Small intestine (tissue), 7 donors: ENCODE data around the gene DCUN1D3. TPM values are rescaled to one million over a fixed set of nuclear protein-coding genes. Genes with fewer than 3 reads are reported as not detected.

Experiments
- DNase-seq, 2 donors: peaks; one replicate each; pipeline versions ENCODE4 v3.0.0 to v3.0.0-alpha.2; 2013
- FAIRE-seq: peaks from 2 replicates; lab custom pipeline; 2012; peaks lifted over from hg19 to GRCh38; lab: Jason Lieb, UNC
- H3K27ac ChIP-seq, 3 donors: one replicate each; pipeline ENCODE4 v1.5.1; 2013; ENCODE audit warnings: low read length in 2 of 3, mild to moderate bottlenecking in 2 of 3, control low read depth in 1 of 3, inconsistent platforms in 1 of 3, low read depth in 1 of 3, moderate library complexity in 1 of 3
- H3K27me3 ChIP-seq, 3 donors: one replicate each; pipeline ENCODE4 v1.6.1; 2013; ENCODE audit warnings: low read length in 3 of 3, inconsistent platforms in 1 of 3; ENCODE audit not compliant: control insufficient read depth in 3 of 3, insufficient read depth in 3 of 3
- H3K36me3 ChIP-seq, 3 donors: one replicate each; pipeline ENCODE4 v1.6.1; 2013; ENCODE audit warnings: low read length in 3 of 3, inconsistent platforms in 1 of 3, low read depth in 1 of 3, mild to moderate bottlenecking in 1 of 3, moderate library complexity in 1 of 3; ENCODE audit not compliant: control insufficient read depth in 3 of 3, insufficient read depth in 2 of 3
- H3K4me1 ChIP-seq, 3 donors: one replicate each; pipeline ENCODE4 v1.6.1; 2013; ENCODE audit warnings: low read length in 2 of 3, inconsistent platforms in 1 of 3, low read depth in 1 of 3, mild to moderate bottlenecking in 1 of 3, moderate library complexity in 1 of 3; ENCODE audit not compliant: control insufficient read depth in 3 of 3, insufficient read depth in 2 of 3
- H3K4me3 ChIP-seq, 3 donors: one replicate each; pipeline ENCODE4 v1.5.1; 2013; ENCODE audit warnings: low read length in 3 of 3, control low read depth in 1 of 3, inconsistent platforms in 1 of 3, low read depth in 1 of 3, mild to moderate bottlenecking in 1 of 3, moderate library complexity in 1 of 3
- H3K9me3 ChIP-seq, 2 donors: one replicate each; pipeline ENCODE4 v1.6.1; 2013; ENCODE audit warnings: low read depth in 1 of 2, low read length in 1 of 2; ENCODE audit not compliant: control insufficient read depth in 2 of 2, insufficient read depth in 1 of 2
- WGBS, 3 donors: extraction: QIAGEN DNeasy Blood & Tissue Kit; methylation state at CpG; one replicate each; pipeline ENCODE4 v1.1.7; 2013; 5-methylcytosine and 5-hydroxymethylcytosine counted together
- polyA plus RNA-seq, 4 donors: library from polyadenylated mRNA; stranded (reverse) in 3 of 4; unstranded in 1 of 4; fragments of 200-250 nt in 3 of 4; fragments of 120-200 nt in 1 of 4; gene quantifications; one replicate each; pipeline versions ENCODE4 v1.2.1 to v1.2.3, GENCODE V29; 2013
- donor health status: healthy with polysubstance abuse.
- donor health status: control.
- donor health status: control.
- donor health status: Bipolar disorder and iron deficiency.
- donor health status: healthy.

DCUN1D3 gene
- polyA plus RNA-seq, 4 donors: 1.6 to 18.0 (median 3.8) TPM

DNA sequence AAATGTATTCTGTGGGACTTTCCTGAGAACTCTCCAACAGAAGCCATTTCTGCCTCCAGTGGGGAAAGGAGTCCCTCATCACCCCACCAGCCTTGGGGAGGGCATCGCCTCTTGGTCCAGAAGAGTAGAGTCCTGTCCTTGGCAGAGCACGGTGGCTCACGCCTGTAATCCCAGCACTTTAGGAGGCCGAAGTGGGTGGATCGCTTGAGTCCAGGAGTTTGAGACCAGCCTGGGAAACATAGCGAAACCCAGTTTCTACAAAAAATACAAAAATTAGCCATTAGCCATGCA lies 41.4 kb upstream of the DCUN1D3 start:
- FAIRE-seq: no peak
- Histone ChIP-seq H3K4me3 (no peak overlapping the region), H3K36me3 (no peaks in the 10 kb centered on the region), H3K4me1 (no peaks in the 10 kb centered on the region), H3K27ac (no peak overlapping the region), H3K9me3 (no peaks in the 10 kb centered on the region), H3K27me3 (no peaks in the 10 kb centered on the region)
- DNase-seq: no peak
- WGBS, 3 donors: 96 to 97% (median 96%) methylated on average over 6 of the region's 6 CpGs

DNA sequence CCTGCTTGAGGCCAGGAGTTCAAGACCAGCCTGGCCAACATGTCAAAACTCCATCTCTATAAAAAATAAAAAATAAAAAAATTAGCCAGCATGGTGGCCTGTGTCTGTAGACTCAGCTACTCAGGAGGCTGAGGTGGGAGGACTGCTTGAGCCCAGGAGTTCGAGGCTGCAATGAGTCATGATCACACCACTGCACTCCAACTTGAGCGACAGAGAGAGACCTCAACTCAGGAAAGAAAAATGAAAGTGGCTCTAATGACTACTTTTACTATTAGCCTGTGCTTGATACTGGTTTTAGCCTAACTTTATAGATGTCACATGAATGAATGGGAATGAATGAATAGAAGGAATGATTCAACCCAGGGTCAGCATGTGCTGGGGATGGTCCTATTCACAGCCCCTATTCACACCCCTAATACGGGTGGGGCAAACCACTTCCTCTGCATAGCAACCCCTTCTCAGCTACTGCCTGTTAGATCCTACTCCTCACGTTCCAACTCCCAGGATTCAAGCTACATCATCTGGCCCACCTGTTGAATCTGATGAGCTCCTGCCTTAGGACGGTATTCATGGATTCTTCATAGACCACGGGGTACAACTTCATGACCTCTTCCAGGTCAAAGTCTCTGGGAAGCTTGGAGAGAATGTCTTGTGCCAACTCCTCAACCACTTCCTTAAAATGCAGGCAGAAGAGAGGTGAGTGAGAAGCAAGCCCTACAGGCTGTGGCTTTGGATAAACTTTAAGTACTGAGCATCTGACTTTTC lies 40.9 kb upstream of the DCUN1D3 start:
- no peak for FAIRE-seq
- Histone ChIP-seq H3K27ac (no peak overlapping the region), H3K27me3 (no peaks in the 10 kb centered on the region), H3K4me3 (no peak overlapping the region), H3K9me3 (no peaks in the 10 kb centered on the region), H3K36me3 (no peaks in the 10 kb centered on the region), H3K4me1 (no peaks in the 10 kb centered on the region)
- peak in 1 of 2 donors; percentile 20 for DNase-seq
- 50 to 56% (median 55%) methylated on average over 6 of the region's 6 CpGs for WGBS, 3 donors

DNA sequence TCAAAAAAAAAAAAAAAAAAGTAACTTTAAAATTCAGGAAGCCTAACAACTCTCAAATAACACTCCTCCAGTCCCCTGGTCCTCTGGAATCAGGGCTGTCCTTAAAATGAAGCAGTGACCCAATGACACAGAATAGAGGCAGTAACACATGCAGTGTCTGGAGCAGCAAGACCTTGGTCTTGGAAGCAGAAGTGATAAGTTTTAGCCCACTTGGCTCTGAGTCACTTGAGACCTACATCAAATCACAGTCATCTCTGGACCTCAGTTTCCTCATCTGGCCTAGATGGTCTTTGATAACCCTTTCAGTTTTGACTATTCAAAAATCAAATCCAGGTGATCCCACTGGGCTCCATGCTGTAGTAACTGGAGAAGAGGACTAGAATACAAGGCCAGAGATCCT lies 39.5 kb upstream of the DCUN1D3 start:
- Histone ChIP-seq H3K4me3 (no peak overlapping the region), H3K9me3 (no peaks in the 10 kb centered on the region), H3K27ac (no peak overlapping the region), H3K36me3 (no peaks in the 10 kb centered on the region), H3K4me1 (no peaks in the 10 kb centered on the region), H3K27me3 (no peaks in the 10 kb centered on the region)
- FAIRE-seq: no peak
- DNase-seq: no peak

DNA sequence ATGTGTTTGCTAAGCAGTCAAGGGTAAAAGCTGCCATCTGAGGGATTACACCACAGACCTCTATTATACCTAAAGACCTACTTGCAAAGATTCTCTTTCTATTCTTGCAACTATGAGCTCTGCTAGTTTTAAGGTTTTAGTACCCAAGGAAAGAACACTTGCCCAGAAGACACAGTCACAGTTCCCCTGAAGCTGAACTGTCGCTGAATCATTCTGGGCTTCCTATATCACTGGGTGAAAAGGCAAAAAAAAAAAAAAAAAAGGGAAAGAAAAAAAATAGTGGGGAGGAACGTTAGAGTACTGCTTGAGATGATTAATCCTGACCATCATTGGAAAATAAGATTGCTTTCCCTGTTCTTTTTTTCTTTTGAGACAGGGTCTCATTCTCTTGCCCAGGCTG lies 38.3 kb upstream of the DCUN1D3 start:
- Histone ChIP-seq H3K27ac (no peak overlapping the region), H3K4me1 (no peaks in the 10 kb centered on the region), H3K9me3 (no peaks in the 10 kb centered on the region), H3K36me3 (no peaks in the 10 kb centered on the region), H3K27me3 (no peaks in the 10 kb centered on the region), H3K4me3 (no peak overlapping the region)
- no peak for DNase-seq
- FAIRE-seq: no peak
- WGBS, 3 donors: 34 to 52% (median 51%) methylated on average over 2 of the region's 2 CpGs

DNA sequence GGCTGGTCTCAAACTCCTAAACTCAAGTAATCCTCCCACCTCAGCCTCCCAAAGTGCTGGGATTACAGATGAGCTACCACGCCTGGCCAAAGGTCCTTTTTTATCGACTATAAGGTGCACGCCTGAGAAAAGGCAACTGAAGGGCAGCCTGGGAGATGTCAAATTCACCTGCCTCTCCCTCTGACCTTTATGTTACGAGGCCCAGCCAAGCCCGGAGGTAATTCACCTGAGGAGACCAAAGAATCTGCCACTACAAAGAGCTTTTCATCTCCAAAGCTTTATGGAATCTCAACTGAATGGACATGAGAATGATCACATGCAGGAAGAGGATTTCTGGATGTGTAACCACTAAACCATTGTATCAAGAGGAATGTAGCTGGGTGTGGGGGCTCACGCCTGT lies 37.6 kb upstream of the DCUN1D3 start:
- no peak for FAIRE-seq
- Histone ChIP-seq H3K4me3 (no peak overlapping the region), H3K36me3 (no peaks in the 10 kb centered on the region), H3K27me3 (no peaks in the 10 kb centered on the region), H3K4me1 (no peaks in the 10 kb centered on the region), H3K27ac (no peak overlapping the region), H3K9me3 (no peaks in the 10 kb centered on the region)
- WGBS, 3 donors: 14 to 70% (median 30%) methylated on average over 6 of the region's 6 CpGs
- peak; percentile 62 to 77 for DNase-seq

DNA sequence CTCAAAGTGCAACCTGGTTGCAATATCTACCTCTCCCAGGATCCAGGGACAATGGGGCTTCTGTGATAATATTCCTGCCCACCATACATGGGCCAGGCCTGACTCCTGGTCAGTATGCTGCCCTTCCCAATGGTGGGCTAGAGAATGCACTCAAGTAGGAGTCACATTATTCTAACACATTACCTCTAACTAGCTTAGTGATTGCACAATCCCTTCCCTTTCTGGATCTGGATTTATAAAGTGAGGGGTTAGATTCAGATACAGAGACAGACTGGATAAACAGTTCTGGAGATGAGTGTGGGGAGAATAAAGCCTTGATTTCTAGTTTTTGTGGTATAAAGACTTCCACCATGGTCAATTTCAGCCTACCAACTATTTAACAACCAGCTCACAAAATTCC lies 33.4 kb upstream of the DCUN1D3 start:
- Histone ChIP-seq H3K9me3 (no peaks in the 10 kb centered on the region), H3K36me3 (no peaks in the 10 kb centered on the region), H3K4me3 (no peak overlapping the region), H3K27me3 (no peaks in the 10 kb centered on the region), H3K4me1 (no peaks in the 10 kb centered on the region), H3K27ac (no peak overlapping the region)
- FAIRE-seq: no peak
- no peak for DNase-seq

DNA sequence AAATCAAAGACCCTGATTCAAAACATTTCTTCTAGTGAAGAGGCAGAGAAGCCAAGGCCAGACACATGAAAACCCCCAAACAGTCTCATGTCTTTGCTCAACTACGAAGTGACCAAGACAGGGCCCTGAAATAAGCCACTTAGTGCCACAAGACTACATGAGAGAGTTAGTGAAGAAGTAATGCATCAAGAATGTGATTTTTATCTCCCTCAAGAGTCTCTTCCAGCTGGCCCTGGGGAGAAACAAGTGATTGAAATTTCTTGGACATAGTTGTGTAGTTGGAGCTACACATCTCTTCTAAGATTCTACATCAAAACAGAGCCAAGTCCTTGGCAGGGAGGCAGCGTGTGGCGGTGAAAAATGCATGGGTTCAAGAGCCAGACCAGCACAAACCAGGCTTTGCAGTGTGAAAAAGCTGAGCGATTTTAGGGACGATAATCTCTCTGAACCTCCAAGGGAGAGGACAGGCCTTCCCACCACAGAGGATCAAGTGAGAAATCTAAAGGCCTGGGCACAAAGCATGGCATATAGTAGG lies 31.0 kb upstream of the DCUN1D3 start:
- Histone ChIP-seq H3K27me3 (no peaks in the 10 kb centered on the region), H3K4me3 (no peak overlapping the region), H3K27ac (no peak overlapping the region), H3K9me3 (no peaks in the 10 kb centered on the region), H3K36me3 (peaks cover 0 to 2% (median 0%) of the 10 kb centered on the region in 3 donors), H3K4me1 (no peaks in the 10 kb centered on the region)
- DNase-seq (no peak), FAIRE-seq (no peak)
- WGBS, 3 donors: 80 to 96% (median 94%) methylated on average over 5 of the region's 5 CpGs

DNA sequence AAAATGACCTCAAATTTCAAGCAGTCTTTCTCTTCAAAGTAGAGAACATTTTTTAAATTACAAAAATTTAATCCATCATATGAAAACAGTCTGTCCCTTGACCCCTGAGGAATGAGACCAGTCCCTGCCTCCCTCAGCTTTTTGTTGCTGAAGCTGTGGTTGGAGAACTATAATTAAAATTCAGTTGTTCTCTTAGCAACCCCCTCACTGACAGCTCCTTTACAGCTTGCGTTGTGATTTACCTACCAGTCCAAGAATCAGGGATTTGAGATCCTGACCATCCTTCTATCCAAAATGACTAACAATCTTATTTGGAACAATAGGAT lies 30.2 kb upstream of the DCUN1D3 start:
- Histone ChIP-seq H3K36me3 (peaks cover 0 to 4% (median 0%) of the 10 kb centered on the region in 3 donors), H3K4me1 (peaks cover 0 to 2% (median 0%) of the 10 kb centered on the region in 3 donors), H3K9me3 (no peaks in the 10 kb centered on the region), H3K4me3 (no peak overlapping the region), H3K27me3 (no peaks in the 10 kb centered on the region), H3K27ac (no peak overlapping the region)
- 84 to 100% (median 94%) methylated on average over 1 of the region's 1 CpG for WGBS, 3 donors
- DNase-seq (no peak), FAIRE-seq (no peak)
